ENCODE measurements around the gene SMCO3. TPM values are rescaled to one million over a fixed set of nuclear protein-coding genes. Genes with fewer than 3 reads are reported as not detected.
A peak's percentile ranks its signal among the peaks of the same experiment; 100 is the strongest.

The SMCO3 gene
- total RNA-seq, 2 experiments from 2014 or later: not detected

GRCh38 chr12:14772946-14773345 is 41.0 kb downstream of the SMCO3 start:
- no peaks in the 10 kb centered on the region for H3K9me2 ChIP-seq (ENCODE audit: insufficient read depth, low read length)
- peak overlapping the region; percentile 90 for H3K4me2 ChIP-seq (ENCODE audit: low read length)
- peak overlapping the region; percentile 81 for H3K27ac ChIP-seq (ENCODE audit: low read depth, low read length, poor library complexity, severe bottlenecking)
- H3K9me3 ChIP-seq (ENCODE audit: low read length): no peaks in the 10 kb centered on the region
- H3K79me2 ChIP-seq (ENCODE audit: insufficient read depth, low read depth, low read length): peaks cover 31% of the 10 kb centered on the region; the same call in 1 of the 2 replicates
- BruUV-seq (replicated peaks): no TSS peak
- intact Hi-C loops (cut with micrococcal nuclease; ENCODE audit: unreplicated experiment): loop anchor here (5.0 to 10.0 kb wide), 7 partner anchors 109 to 1112 kb away; partner anchors contain the start of gene STRAP
- no peak overlapping the region; the same call in 1 of the 2 replicates for H2AFZ ChIP-seq (ENCODE audit: low read length)
- TF ChIP-seq EZH2phosphoT487 (IDR thresholded peaks at IDR 0.05; ENCODE audit: borderline replicate concordance, low read depth, low read length) (no peak), CTCF (conservative IDR thresholded peaks at IDR 0.05; ENCODE audit: low read length) (no peak)
- peaks cover 15% of the 10 kb centered on the region for H3K36me3 ChIP-seq (ENCODE audit: insufficient read depth, low read length)
- peaks cover 8% of the 10 kb centered on the region for H4K20me1 ChIP-seq (ENCODE audit: insufficient read depth, low read length)
- ChIA-PET POLR2A (interaction anchor here (0.5 to 9.5 kb wide), 14 partner anchors 9 to 798 kb away, joined by 3 to 162 read pairs (median 3); partner anchors contain the start of genes ARHGDIB, C12orf60 and WBP11), CTCF (ENCODE audit: unreplicated experiment) (interaction anchor here (0.6 to 0.9 kb wide), 2 partner anchors 29 to 212 kb away, joined by 3 read pairs; no protein-coding TSS in a partner anchor)
- H3K4me1 ChIP-seq (ENCODE audit: insufficient read depth, low read length, poor library complexity, severe bottlenecking): peaks cover 50% of the 10 kb centered on the region
- no peak for DNase-seq (ENCODE audit: low spot score)
- peak overlapping the region; percentile 84 for H3K4me3 ChIP-seq (ENCODE audit: low read depth, low read length, poor library complexity, severe bottlenecking)

DNA sequence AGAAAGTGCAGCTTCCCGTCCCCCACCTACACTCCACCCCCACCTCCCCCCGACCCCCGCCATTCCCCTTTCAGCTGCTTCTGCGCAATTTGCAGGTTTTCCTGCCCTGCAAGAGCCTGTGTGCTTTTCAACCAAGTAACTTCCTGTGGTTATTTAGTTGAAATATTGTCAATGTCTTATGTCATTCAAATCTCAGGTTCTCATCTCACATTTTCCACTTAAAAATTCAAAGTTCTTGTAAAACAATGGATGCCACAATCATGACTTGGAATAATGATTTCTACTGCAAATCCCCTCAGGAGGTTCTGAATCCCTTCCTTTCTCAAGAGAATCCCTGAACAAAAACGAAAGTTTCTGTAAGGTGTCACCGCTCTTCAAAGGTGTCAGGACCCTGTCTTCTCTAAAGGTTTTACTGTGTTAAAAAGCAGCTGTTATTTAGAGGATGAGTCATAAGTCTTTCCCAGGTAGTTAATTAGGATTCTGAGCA is 42.3 kb downstream of the SMCO3 start:
- no TSS peak for BruUV-seq (replicated peaks)
- peaks cover 35% of the 10 kb centered on the region; the same call in 1 of the 2 replicates for H3K79me2 ChIP-seq (ENCODE audit: insufficient read depth, low read depth, low read length)
- peaks cover 61% of the 10 kb centered on the region for H3K4me1 ChIP-seq (ENCODE audit: insufficient read depth, low read length, poor library complexity, severe bottlenecking)
- H3K27ac ChIP-seq (ENCODE audit: low read depth, low read length, poor library complexity, severe bottlenecking): peak overlapping the region; percentile 95
- H4K20me1 ChIP-seq (ENCODE audit: insufficient read depth, low read length): peaks cover 8% of the 10 kb centered on the region
- peaks cover 27% of the 10 kb centered on the region for H3K36me3 ChIP-seq (ENCODE audit: insufficient read depth, low read length)
- H2AFZ ChIP-seq (ENCODE audit: low read length): peak overlapping the region; percentile 11; the same call in 1 of the 2 replicates
- no peaks in the 10 kb centered on the region for H3K9me3 ChIP-seq (ENCODE audit: low read length)
- POLR2A ChIA-PET: interaction anchor here (0.5 to 9.5 kb wide), 29 partner anchors 11 to 618 kb away, joined by 3 to 162 read pairs (median 4); partner anchors contain the start of genes ARHGDIB, C12orf60 and WBP11
- DNase-seq (ENCODE audit: low spot score): peak; percentile 65
- TF ChIP-seq EZH2phosphoT487 (IDR thresholded peaks at IDR 0.05; ENCODE audit: borderline replicate concordance, low read depth, low read length): no peak
- TF ChIP-seq CTCF (conservative IDR thresholded peaks at IDR 0.05; ENCODE audit: low read length): no peak
- H3K4me3 ChIP-seq (ENCODE audit: low read depth, low read length, poor library complexity, severe bottlenecking): peak overlapping the region; percentile 81
- CTCF ChIA-PET (ENCODE audit: unreplicated experiment): interaction anchor here (1.1 kb wide), 1 partner anchor 463 kb away, joined by 3 read pairs; no protein-coding TSS in a partner anchor
- H3K4me2 ChIP-seq (ENCODE audit: low read length): peak overlapping the region; percentile 96
- no peaks in the 10 kb centered on the region for H3K9me2 ChIP-seq (ENCODE audit: insufficient read depth, low read length)
- intact Hi-C loops (cut with micrococcal nuclease; ENCODE audit: unreplicated experiment): loop anchor here (2.0 to 10.0 kb wide), 9 partner anchors 111 to 1113 kb away; partner anchors contain the start of genes ARHGDIB and STRAP
